Measurements from ENCODE around the gene OR2F2. TPM values are rescaled to one million over a fixed set of nuclear protein-coding genes. Genes with fewer than 3 reads are reported as not detected.

The OR2F2 gene
- total RNA-seq, 2 donors from 2014 or later = not detected

GRCh38 chr7:143945423-143945822 lies 10.4 kb downstream of the OR2F2 start:
- H3K27ac ChIP-seq = no peak overlapping the region
- H3K9me3 ChIP-seq = no peaks in the 10 kb centered on the region
- 88% methylated on average over 4 of the region's 4 CpGs for WGBS, 2 donors
- no peak for TF ChIP-seq POLR2A (IDR thresholded peaks at IDR 0.05)
- TF ChIP-seq, protein P1, sequence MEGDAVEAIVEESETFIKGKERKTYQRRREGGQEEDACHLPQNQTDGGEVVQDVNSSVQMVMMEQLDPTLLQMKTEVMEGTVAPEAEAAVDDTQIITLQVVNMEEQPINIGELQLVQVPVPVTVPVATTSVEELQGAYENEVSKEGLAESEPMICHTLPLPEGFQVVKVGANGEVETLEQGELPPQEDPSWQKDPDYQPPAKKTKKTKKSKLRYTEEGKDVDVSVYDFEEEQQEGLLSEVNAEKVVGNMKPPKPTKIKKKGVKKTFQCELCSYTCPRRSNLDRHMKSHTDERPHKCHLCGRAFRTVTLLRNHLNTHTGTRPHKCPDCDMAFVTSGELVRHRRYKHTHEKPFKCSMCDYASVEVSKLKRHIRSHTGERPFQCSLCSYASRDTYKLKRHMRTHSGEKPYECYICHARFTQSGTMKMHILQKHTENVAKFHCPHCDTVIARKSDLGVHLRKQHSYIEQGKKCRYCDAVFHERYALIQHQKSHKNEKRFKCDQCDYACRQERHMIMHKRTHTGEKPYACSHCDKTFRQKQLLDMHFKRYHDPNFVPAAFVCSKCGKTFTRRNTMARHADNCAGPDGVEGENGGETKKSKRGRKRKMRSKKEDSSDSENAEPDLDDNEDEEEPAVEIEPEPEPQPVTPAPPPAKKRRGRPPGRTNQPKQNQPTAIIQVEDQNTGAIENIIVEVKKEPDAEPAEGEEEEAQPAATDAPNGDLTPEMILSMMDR (IDR thresholded peaks at IDR 0.05) = no peak
- intact Hi-C loops (cut with DNase I) = no loop called here
- H3K4me1 ChIP-seq = no peaks in the 10 kb centered on the region
- no peak overlapping the region for H3K4me3 ChIP-seq
- DNase-seq (no peak), ATAC-seq (no peak)
- H3K36me3 ChIP-seq (replicated peaks in 1 of 2; ENCODE audit: insufficient read depth in 1 of 2, low read depth in 2 of 2) = no peaks in the 10 kb centered on the region
- no peaks in the 10 kb centered on the region for H3K27me3 ChIP-seq

DNA sequence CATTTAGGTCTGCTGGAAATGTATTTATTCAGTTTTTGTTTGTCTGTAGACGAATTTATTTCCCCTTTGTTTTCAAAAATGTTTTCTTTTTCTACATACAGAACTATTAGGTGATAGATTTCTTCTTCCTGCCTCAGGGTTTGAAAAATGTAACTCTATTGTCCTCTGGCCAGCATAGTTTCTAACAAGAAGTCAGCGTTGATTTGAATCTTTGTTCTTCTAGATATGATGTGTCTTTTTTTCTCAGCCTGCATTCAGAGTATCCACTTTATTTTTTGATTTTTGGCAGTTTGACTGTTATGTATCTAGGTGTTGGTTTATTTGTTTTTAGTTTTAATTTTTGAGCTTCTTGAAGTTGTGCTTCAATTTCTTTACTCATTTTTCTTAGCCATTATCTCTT lies 12.1 kb downstream of the OR2F2 start:
- no peak overlapping the region for H3K27ac ChIP-seq
- intact Hi-C loops (cut with DNase I) = no loop called here
- whole genome bisulfite sequencing, 2 donors = 49 to 69% methylated on average over 2 of the region's 2 CpGs

GRCh38 chr7:143948733-143949132 lies 13.7 kb downstream of the OR2F2 start:
- no peaks in the 10 kb centered on the region for H3K36me3 ChIP-seq (replicated peaks in 1 of 2; ENCODE audit: insufficient read depth in 1 of 2, low read depth in 2 of 2)
- no peak overlapping the region for H3K27ac ChIP-seq
- ATAC-seq = no peak
- H3K27me3 ChIP-seq = no peaks in the 10 kb centered on the region
- intact Hi-C loops (cut with DNase I) = no loop called here
- H3K4me3 ChIP-seq = no peak overlapping the region
- WGBS, 2 donors = 44 to 75% methylated on average over 2 of the region's 2 CpGs
- DNase-seq = no peak
- no peaks in the 10 kb centered on the region for H3K9me3 ChIP-seq
- no peaks in the 10 kb centered on the region for H3K4me1 ChIP-seq
- TF ChIP-seq POLR2A (IDR thresholded peaks at IDR 0.05) = no peak
- TF ChIP-seq, protein P1 (IDR thresholded peaks at IDR 0.05) = no peak

More for the DNA sequence above, 12.1 kb downstream of the OR2F2 start:
- Histone ChIP-seq H3K36me3 (replicated peaks in 1 of 2; ENCODE audit: insufficient read depth in 1 of 2, low read depth in 2 of 2) (no peaks in the 10 kb centered on the region), H3K4me3 (no peak overlapping the region), H3K9me3 (no peaks in the 10 kb centered on the region), H3K4me1 (no peaks in the 10 kb centered on the region), H3K27me3 (no peaks in the 10 kb centered on the region)
- DNase-seq (no peak), ATAC-seq (no peak)
- TF ChIP-seq, protein P1 (IDR thresholded peaks at IDR 0.05) = no peak
- no peak for TF ChIP-seq POLR2A (IDR thresholded peaks at IDR 0.05)

GRCh38 chr7:143953421-143953820 lies 18.4 kb downstream of the OR2F2 start:
- Histone ChIP-seq H3K4me1 (no peaks in the 10 kb centered on the region), H3K27me3 (no peaks in the 10 kb centered on the region), H3K36me3 (replicated peaks in 1 of 2; ENCODE audit: insufficient read depth in 1 of 2, low read depth in 2 of 2) (no peaks in the 10 kb centered on the region), H3K9me3 (no peaks in the 10 kb centered on the region), H3K27ac (no peak overlapping the region), H3K4me3 (no peak overlapping the region)
- DNase-seq = no peak
- TF ChIP-seq, protein P1 (IDR thresholded peaks at IDR 0.05) = no peak
- no peak for TF ChIP-seq POLR2A (IDR thresholded peaks at IDR 0.05)
- ATAC-seq = no peak
- intact Hi-C loops (cut with DNase I) = no loop called here
- 80 to 82% methylated on average over 3 of the region's 3 CpGs for WGBS, 2 donors

GRCh38 chr7:143954135-143954534 lies 19.1 kb downstream of the OR2F2 start:
- no peak for TF ChIP-seq POLR2A (IDR thresholded peaks at IDR 0.05)
- TF ChIP-seq, protein P1 (IDR thresholded peaks at IDR 0.05) = no peak
- no peaks in the 10 kb centered on the region for H3K27me3 ChIP-seq
- no peak overlapping the region for H3K27ac ChIP-seq
- H3K4me3 ChIP-seq = no peak overlapping the region
- no peaks in the 10 kb centered on the region for H3K36me3 ChIP-seq (replicated peaks in 1 of 2; ENCODE audit: insufficient read depth in 1 of 2, low read depth in 2 of 2)
- ATAC-seq = no peak
- intact Hi-C loops (cut with DNase I) = no loop called here
- no peaks in the 10 kb centered on the region for H3K4me1 ChIP-seq
- WGBS, 2 donors = 52 to 63% methylated on average over 2 of the region's 2 CpGs
- no peak for DNase-seq
- no peaks in the 10 kb centered on the region for H3K9me3 ChIP-seq
